PC-9 (cell line): Measurements from ENCODE around the gene PTPRCAP. TPM values are rescaled to one million over a fixed set of nuclear protein-coding genes. Genes with fewer than 3 reads are reported as not detected.
"Not testable (repeated sequence)": the region's sequence is repeated elsewhere in the genome, so short reads cannot be mapped to it uniquely, and the experiment has no call there.

Source experiments
- BruUV-seq: library from RNA; stranded (reverse); fragments of 400-500 nt; replicated peaks from 2 replicates; lab custom pipeline; 2021; lab: Mats Ljungman, UMichigan
- CTCF ChIA-PET: fragments of 300-600 bp; sonication (Branson Sonifier 250); formaldehyde crosslinking; loops from one replicate; lab custom pipeline; 2022; ENCODE audit warnings: antibody characterized with exemption; lab: Charles Lee
- POLR2A ChIA-PET: fragments of 300-600 bp; sonication (Branson Sonifier 250); formaldehyde crosslinking; loops from one replicate; lab custom pipeline; 2022; ENCODE audit warnings: antibody characterized with exemption; ENCODE audit not compliant: unreplicated experiment; lab: Charles Lee
- DNase-seq, 2 experiments: peaks; one replicate each; pipeline versions ENCODE4 v3.0.0 to v3.0.0-alpha.2; 2015 to 2022; ENCODE audit warnings: mixed read lengths in 1 of 2
- H2AFZ ChIP-seq: fragments of 200-600 bp; sonication (generic); 2 replicates; pipeline ENCODE4 v1.8.1; 2017; ENCODE audit warnings: antibody characterized with exemption
- H3F3A ChIP-seq: fragments of 200-600 bp; sonication (generic); 2 replicates; pipeline ENCODE4 v1.8.1; 2017; ENCODE audit warnings: antibody characterized with exemption, mild to moderate bottlenecking, low read depth; ENCODE audit not compliant: insufficient read depth
- H3K27ac ChIP-seq: fragments of 200-600 bp; sonication (generic); 2 replicates; pipeline ENCODE4 v1.6.1; 2016; ENCODE audit warnings: mixed run types
- H3K27me3 ChIP-seq: fragments of 200-600 bp; sonication (generic); 2 replicates; pipeline ENCODE4 v1.6.1; 2016; ENCODE audit warnings: low read depth, mixed run types; ENCODE audit not compliant: insufficient read depth
- H3K36me3 ChIP-seq: fragments of 200-600 bp; sonication (generic); 2 replicates; pipeline ENCODE4 v1.6.1; 2016; ENCODE audit warnings: low read depth, mixed run types
- H3K4me1 ChIP-seq: fragments of 200-600 bp; sonication (generic); replicated peaks from 2 replicates; pipeline ENCODE4 v1.6.1; 2016; ENCODE audit warnings: mixed run types; ENCODE audit not compliant: insufficient read depth
- H3K4me2 ChIP-seq: fragments of 200-600 bp; sonication (generic); 2 replicates; pipeline ENCODE4 v1.6.1; 2017; ENCODE audit warnings: mixed run types
- H3K4me3 ChIP-seq: fragments of 200-600 bp; sonication (generic); 2 replicates; pipeline ENCODE4 v1.6.1; 2016; ENCODE audit warnings: mixed run types
- H3K79me2 ChIP-seq: fragments of 200-600 bp; sonication (generic); 2 replicates; pipeline ENCODE4 v1.6.1; 2017; ENCODE audit warnings: low read depth, mixed run types
- H3K9me2 ChIP-seq: fragments of 200-600 bp; sonication (generic); 2 replicates; pipeline ENCODE4 v1.8.1; 2017; ENCODE audit warnings: mild to moderate bottlenecking; ENCODE audit not compliant: insufficient read depth
- H3K9me3 ChIP-seq: fragments of 200-600 bp; sonication (generic); 2 replicates; pipeline ENCODE4 v1.8.1; 2016; ENCODE audit warnings: low read depth; ENCODE audit not compliant: insufficient read depth
- H4K20me1 ChIP-seq: fragments of 200-600 bp; sonication (generic); 2 replicates; pipeline ENCODE4 v1.8.1; 2017; ENCODE audit not compliant: insufficient read depth
- EZH2 ChIP-seq: fragments of 200-600 bp; sonication (generic); IDR thresholded peaks from 2 replicates; pipeline ENCODE4 v1.8.0; 2017; ENCODE audit warnings: antibody characterized with exemption, low read depth
- intact Hi-C: fragments of 100-400 bp; cut with micrococcal nuclease; formaldehyde crosslinking; loops from one replicate; pipeline ENCODE4 v1.10.0; 2022; ENCODE audit not compliant: unreplicated experiment
- total RNA-seq: library from RNA; stranded (reverse); gene quantifications from 2 replicates; pipeline ENCODE4 v1.2.3, GENCODE V29; 2021
- TF ChIP-seq, protein P1 (sequence below): fragments of 200-600 bp; sonication (generic); conservative IDR thresholded peaks from 2 replicates; pipeline ENCODE4 v1.6.1; 2017; ENCODE audit warnings: mixed run types, antibody characterized with exemption, mild to moderate bottlenecking, moderate library complexity

PTPRCAP gene
- total RNA-seq, 1 experiment from 2014 or later: 1.3 TPM

DNA sequence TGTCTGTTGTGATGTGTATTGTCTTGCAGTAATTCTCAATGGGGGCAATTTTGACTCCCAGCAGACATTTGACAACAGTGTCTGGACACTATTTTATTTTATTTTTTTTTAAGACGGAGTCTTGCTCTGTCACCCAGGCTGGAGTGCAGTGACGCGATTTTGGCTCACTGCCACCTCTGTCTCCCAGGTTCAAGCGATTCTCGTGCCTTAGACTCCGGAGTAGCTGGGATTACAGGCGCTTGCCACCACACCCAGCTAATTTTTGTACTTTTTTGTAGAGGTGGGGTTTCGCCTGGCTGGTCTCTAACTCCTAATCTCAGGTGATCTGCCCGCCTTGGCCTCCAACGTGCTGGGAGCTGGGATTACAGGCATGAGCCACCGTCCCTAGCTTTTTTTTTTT, 7.8 kb downstream of the PTPRCAP start:
- no peaks in the 10 kb centered on the region for H3K27me3 ChIP-seq
- intact Hi-C loops: no loop called here
- H4K20me1 ChIP-seq: no peaks in the 10 kb centered on the region; the same call in 1 of the 2 replicates
- TF ChIP-seq, protein P1, sequence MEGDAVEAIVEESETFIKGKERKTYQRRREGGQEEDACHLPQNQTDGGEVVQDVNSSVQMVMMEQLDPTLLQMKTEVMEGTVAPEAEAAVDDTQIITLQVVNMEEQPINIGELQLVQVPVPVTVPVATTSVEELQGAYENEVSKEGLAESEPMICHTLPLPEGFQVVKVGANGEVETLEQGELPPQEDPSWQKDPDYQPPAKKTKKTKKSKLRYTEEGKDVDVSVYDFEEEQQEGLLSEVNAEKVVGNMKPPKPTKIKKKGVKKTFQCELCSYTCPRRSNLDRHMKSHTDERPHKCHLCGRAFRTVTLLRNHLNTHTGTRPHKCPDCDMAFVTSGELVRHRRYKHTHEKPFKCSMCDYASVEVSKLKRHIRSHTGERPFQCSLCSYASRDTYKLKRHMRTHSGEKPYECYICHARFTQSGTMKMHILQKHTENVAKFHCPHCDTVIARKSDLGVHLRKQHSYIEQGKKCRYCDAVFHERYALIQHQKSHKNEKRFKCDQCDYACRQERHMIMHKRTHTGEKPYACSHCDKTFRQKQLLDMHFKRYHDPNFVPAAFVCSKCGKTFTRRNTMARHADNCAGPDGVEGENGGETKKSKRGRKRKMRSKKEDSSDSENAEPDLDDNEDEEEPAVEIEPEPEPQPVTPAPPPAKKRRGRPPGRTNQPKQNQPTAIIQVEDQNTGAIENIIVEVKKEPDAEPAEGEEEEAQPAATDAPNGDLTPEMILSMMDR: no peak
- TF ChIP-seq EZH2: no peak
- POLR2A ChIA-PET: interaction anchor here (0.6 kb wide), 1 partner anchor 45 kb away, joined by 3 read pairs; no protein-coding TSS in a partner anchor
- peak overlapping the region; percentile 98 for H3K4me2 ChIP-seq
- H3K9me2 ChIP-seq: no peaks in the 10 kb centered on the region
- DNase-seq: no peak
- peaks cover 31% of the 10 kb centered on the region; the same call in 1 of the 2 replicates for H3F3A ChIP-seq
- BruUV-seq: TSS peak; percentile 33
- no peaks in the 10 kb centered on the region for H3K9me3 ChIP-seq
- peaks cover 21% of the 10 kb centered on the region for H3K79me2 ChIP-seq
- no peaks in the 10 kb centered on the region for H3K36me3 ChIP-seq
- H3K4me3 ChIP-seq: peak overlapping the region; percentile 95; the same call in 1 of the 2 replicates
- CTCF ChIA-PET: no interaction called here
- peaks cover 24% of the 10 kb centered on the region for H3K4me1 ChIP-seq
- H2AFZ ChIP-seq: no peak overlapping the region
- no peak overlapping the region for H3K27ac ChIP-seq

DNA sequence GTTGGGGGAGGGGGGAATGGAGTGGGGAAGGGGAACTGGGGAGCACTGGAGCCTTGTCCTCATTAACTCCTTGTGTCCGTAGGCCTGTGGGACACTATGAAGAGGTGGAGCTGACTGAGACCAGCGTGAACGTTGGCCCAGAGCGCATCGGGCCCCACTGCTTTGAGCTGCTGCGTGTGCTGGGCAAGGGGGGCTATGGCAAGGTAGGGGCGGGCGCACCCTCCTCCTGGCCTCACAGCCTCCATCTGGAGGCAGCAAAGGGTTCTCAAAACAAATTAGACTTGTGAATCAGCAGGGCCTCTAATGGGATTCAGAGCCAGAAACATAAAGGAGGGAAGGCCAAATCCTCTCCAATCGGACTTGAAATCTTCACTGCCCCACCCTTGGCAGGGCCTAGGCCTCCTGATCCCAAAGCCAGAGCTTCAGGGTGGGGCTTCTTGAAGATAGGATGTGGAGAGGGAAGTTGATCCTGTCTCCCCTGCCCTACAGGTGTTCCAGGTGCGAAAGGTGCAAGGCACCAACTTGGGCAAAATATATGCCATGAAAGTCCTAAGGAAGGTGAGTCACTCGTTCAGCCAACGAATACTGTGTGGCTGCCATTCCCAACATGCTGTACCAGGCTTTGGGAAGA, 8.3 kb downstream of the PTPRCAP start:
- TF ChIP-seq, protein P1: no peak
- no peak for TF ChIP-seq EZH2
- H3K4me3 ChIP-seq: peak overlapping the region; percentile 95
- no peaks in the 10 kb centered on the region for H3K9me3 ChIP-seq
- POLR2A ChIA-PET: interaction anchor here (0.6 kb wide), 1 partner anchor 44 kb away, joined by 3 read pairs; no protein-coding TSS in a partner anchor
- H3K36me3 ChIP-seq: no peaks in the 10 kb centered on the region
- H3K9me2 ChIP-seq: no peaks in the 10 kb centered on the region
- CTCF ChIA-PET: interaction anchor here (0.6 kb wide), 3 partner anchors 43 to 76 kb away, joined by 3 to 5 read pairs (median 5); no protein-coding TSS in a partner anchor
- no peaks in the 10 kb centered on the region; the same call in 1 of the 2 replicates for H4K20me1 ChIP-seq
- H3K4me1 ChIP-seq: peaks cover 24% of the 10 kb centered on the region
- no peaks in the 10 kb centered on the region for H3K27me3 ChIP-seq
- peaks cover 31% of the 10 kb centered on the region; the same call in 1 of the 2 replicates for H3F3A ChIP-seq
- no peak for DNase-seq
- peak overlapping the region; percentile 92 for H2AFZ ChIP-seq
- intact Hi-C loops: no loop called here
- peaks cover 21% of the 10 kb centered on the region for H3K79me2 ChIP-seq
- H3K27ac ChIP-seq: no peak overlapping the region
- no TSS peak for BruUV-seq
- peak overlapping the region; percentile 98 for H3K4me2 ChIP-seq

DNA sequence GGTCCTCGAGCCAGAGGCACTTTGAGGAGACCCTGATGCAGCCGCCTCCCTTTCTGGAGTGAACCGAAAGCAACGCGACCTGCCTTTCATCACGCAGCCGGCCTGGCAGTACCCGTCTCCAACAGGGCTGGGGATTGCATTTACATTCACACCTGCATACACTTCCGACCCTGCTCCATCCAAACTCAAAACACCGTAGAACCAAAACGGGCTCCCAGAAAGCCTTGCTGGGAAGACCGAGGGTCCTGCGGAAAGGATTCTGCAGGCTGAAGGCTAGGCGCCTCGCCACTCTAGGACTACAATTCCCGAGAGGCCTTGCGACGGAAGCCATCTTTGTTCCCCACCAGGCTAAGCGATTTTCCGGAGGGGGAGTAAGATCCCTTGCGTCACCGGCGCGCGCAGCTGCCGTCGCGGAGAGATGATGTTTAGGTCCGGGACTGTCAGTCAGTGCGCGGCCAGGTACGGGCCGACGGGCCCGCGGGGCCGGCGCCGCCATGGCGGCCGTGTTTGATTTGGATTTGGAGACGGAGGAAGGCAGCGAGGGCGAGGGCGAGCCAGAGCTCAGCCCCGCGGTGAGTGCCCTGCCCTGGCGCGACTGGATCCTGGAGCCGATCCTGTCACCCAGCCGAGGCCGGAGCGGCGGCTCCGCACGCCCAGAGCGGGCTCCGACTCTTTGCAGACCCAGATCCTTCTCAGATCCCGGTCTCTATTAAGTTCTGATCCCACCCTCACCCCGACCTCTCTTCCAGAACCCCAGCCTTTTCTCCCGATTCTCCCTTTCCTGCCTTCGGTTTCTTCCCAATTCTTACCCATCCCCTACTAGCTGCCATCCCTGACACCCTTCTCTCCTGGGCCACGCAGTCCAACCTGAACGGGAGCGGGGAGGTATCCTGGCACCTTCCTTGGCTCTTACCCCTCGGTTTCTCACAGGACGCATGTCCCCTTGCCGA, 9.2 kb downstream of the PTPRCAP start, which contains the start of gene RPS6KB2:
Gene RPS6KB2 (plus strand): TSS at position 443 of the 950 bp plus-strand sequence. CDS start 52 bp downstream, at position 495.
- Histone ChIP-seq H3K36me3 (no peaks in the 10 kb centered on the region), H3F3A (peaks cover 31% of the 10 kb centered on the region; the same call in 1 of the 2 replicates), H3K27me3 (no peaks in the 10 kb centered on the region), H3K9me3 (no peaks in the 10 kb centered on the region), H3K9me2 (no peaks in the 10 kb centered on the region), H3K79me2 (peaks cover 21% of the 10 kb centered on the region), H3K4me1 (peaks cover 21% of the 10 kb centered on the region), H2AFZ (peak within 1 kb of the TSS; percentile 92), H3K4me2 (peak within 1 kb of the TSS; percentile 98), H4K20me1 (no peaks in the 10 kb centered on the region), H3K27ac (peak within 1 kb of the TSS; percentile 39), H3K4me3 (peak within 1 kb of the TSS; percentile 95)
- ChIA-PET POLR2A (no interaction called here), CTCF (interaction anchor here (0.6 kb wide), 1 partner anchor 42 kb away, joined by 5 read pairs; no protein-coding TSS in a partner anchor)
- DNase-seq: peak; percentile 91 to 98
- BruUV-seq: TSS peak; percentile 61
- TF ChIP-seq, protein P1: no peak
- no peak for TF ChIP-seq EZH2
- intact Hi-C loops: loop anchor here (1.0 kb wide), 2 partner anchors 40 to 77 kb away; partner anchors contain the start of gene PITPNM1

DNA sequence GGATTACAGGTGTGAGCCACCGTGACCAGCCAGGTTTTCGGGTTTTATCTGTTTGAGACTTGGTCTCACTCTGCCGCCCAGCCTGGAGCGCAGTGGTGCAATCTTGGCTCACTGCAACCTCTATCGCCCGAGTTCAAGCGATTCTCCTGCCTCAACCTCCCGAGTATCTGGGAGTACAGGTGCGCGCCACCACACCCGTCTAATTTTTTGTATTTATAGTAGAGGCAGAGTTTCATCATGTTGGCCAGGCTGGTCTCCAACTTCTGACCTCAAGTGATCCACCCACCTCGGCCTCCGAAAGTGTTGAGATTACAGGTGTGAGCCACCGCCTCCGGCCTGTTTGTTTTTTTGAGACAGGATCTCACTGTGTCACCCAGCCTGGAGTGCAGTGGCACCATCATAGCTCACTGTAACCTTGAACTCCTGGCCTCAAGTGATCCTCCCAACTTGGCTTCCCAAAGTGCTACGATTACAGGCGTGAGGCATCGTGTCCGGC, 10.1 kb downstream of the PTPRCAP start:
- peaks cover 21% of the 10 kb centered on the region for H3K79me2 ChIP-seq
- H3K9me3 ChIP-seq, POLR2A ChIA-PET, H3K9me2 ChIP-seq, intact Hi-C loops, CTCF ChIA-PET, H4K20me1 ChIP-seq, BruUV-seq, H3K36me3 ChIP-seq, H3K27me3 ChIP-seq, DNase-seq: not testable (repeated sequence)
- peak overlapping the region; percentile 82 for H3K4me2 ChIP-seq
- peaks cover 25% of the 10 kb centered on the region for H3K4me1 ChIP-seq
- peak overlapping the region; percentile 92 for H2AFZ ChIP-seq
- H3F3A ChIP-seq: peaks cover 38% of the 10 kb centered on the region; the same call in 1 of the 2 replicates
- H3K27ac ChIP-seq: peak overlapping the region; percentile 39
- H3K4me3 ChIP-seq: peak overlapping the region; percentile 95
